ENCODE measurements around the gene DCC. TPM values are rescaled to one million over a fixed set of nuclear protein-coding genes. Genes with fewer than 3 reads are reported as not detected.

Gene DCC
- total RNA-seq, 1 experiment from 2014 or later = not detected

DNA sequence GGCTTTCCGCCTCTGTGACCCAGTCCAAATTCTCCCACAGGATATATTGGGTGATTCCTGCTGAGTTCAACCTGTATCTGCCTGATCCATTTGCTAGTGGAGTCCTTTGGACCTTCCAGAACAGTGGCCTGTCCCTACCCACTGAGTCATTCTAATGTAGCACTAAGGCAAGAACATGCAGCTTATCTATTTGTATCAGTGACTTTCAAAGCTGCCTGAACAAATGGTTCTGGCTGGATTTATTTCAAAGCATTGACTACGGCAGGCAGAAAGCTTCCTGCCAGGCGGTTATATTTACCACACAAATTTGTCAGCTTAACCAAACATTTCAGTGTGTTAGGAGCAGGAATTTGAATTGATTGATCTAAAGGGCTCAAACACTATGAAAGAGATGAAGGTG, 613.4 kb downstream of the DCC start:
- no peak overlapping the region for H2AFZ ChIP-seq
- no peak overlapping the region for H3K27ac ChIP-seq
- H3K4me2 ChIP-seq = no peak overlapping the region
- no peaks in the 10 kb centered on the region for H3K9me2 ChIP-seq (ENCODE audit: insufficient read depth)
- no peaks in the 10 kb centered on the region for H4K20me1 ChIP-seq (ENCODE audit: insufficient read depth)
- no peaks in the 10 kb centered on the region for H3K27me3 ChIP-seq (ENCODE audit: insufficient read depth, low read depth)
- TF ChIP-seq EZH2 (IDR thresholded peaks at IDR 0.05; ENCODE audit: low read depth) = no peak
- TF ChIP-seq, protein P1, sequence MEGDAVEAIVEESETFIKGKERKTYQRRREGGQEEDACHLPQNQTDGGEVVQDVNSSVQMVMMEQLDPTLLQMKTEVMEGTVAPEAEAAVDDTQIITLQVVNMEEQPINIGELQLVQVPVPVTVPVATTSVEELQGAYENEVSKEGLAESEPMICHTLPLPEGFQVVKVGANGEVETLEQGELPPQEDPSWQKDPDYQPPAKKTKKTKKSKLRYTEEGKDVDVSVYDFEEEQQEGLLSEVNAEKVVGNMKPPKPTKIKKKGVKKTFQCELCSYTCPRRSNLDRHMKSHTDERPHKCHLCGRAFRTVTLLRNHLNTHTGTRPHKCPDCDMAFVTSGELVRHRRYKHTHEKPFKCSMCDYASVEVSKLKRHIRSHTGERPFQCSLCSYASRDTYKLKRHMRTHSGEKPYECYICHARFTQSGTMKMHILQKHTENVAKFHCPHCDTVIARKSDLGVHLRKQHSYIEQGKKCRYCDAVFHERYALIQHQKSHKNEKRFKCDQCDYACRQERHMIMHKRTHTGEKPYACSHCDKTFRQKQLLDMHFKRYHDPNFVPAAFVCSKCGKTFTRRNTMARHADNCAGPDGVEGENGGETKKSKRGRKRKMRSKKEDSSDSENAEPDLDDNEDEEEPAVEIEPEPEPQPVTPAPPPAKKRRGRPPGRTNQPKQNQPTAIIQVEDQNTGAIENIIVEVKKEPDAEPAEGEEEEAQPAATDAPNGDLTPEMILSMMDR (conservative IDR thresholded peaks at IDR 0.05) = no peak
- CTCF ChIA-PET = no interaction called here
- no peaks in the 10 kb centered on the region for H3K79me2 ChIP-seq (ENCODE audit: low read depth)
- H3K9me3 ChIP-seq (ENCODE audit: insufficient read depth, low read depth) = no peaks in the 10 kb centered on the region
- H3K36me3 ChIP-seq (ENCODE audit: low read depth) = no peaks in the 10 kb centered on the region
- no peak for DNase-seq
- BruUV-seq (replicated peaks) = no TSS peak
- POLR2A ChIA-PET (ENCODE audit: unreplicated experiment) = no interaction called here
- no peaks in the 10 kb centered on the region for H3K4me1 ChIP-seq (replicated peaks; ENCODE audit: insufficient read depth)
- intact Hi-C loops (cut with micrococcal nuclease; ENCODE audit: unreplicated experiment) = no loop called here
- H3K4me3 ChIP-seq = no peak overlapping the region
- no peaks in the 10 kb centered on the region for H3F3A ChIP-seq (ENCODE audit: insufficient read depth, low read depth)

DNA sequence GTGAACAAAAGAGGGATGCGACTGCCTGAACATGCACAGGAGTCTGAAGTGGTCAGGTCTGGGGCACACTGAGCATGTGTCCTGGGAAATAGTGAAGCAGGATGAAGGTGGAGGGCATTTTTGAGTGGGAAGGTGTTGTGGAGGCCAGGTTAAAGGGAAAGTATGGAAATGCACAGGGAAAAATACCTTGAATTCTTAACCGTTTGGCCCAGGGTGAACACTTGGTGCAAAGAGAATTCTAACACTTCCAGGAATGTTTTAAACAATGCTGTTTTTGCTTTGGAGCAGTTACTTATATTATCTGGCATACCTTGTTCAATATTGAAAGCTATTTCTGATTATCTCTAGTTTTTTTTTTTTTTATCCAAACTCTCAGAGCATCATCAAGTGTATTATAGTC, 623.5 kb downstream of the DCC start:
- CTCF ChIA-PET = no interaction called here

DNA sequence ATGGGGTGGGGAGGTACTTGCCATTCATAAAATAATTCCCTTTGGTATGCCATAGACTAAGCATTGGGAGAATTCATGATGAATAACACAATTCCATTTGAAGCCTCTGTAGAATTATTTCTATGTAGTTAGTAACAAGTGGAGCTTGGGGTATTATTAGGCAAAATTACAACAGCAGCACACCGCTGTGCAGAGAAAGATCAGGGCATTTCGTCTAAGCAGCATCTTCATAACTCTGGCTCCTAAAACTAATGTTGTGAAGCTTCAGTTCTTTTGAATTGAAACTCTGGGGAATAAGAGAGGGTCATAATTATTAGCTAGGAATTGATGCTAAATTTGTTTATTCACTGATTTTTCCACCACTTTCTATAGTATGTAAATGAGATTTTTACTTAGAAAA, 630.7 kb downstream of the DCC start:
- intact Hi-C loops (cut with micrococcal nuclease; ENCODE audit: unreplicated experiment) = no loop called here
- Histone ChIP-seq H3K9me3 (ENCODE audit: insufficient read depth, low read depth) (no peaks in the 10 kb centered on the region), H3K27me3 (ENCODE audit: insufficient read depth, low read depth) (no peaks in the 10 kb centered on the region), H2AFZ (no peak overlapping the region), H3K4me1 (replicated peaks; ENCODE audit: insufficient read depth) (no peaks in the 10 kb centered on the region), H3K4me2 (no peak overlapping the region), H4K20me1 (ENCODE audit: insufficient read depth) (no peaks in the 10 kb centered on the region), H3F3A (ENCODE audit: insufficient read depth, low read depth) (no peaks in the 10 kb centered on the region), H3K27ac (no peak overlapping the region), H3K9me2 (ENCODE audit: insufficient read depth) (no peaks in the 10 kb centered on the region), H3K36me3 (ENCODE audit: low read depth) (no peaks in the 10 kb centered on the region), H3K79me2 (ENCODE audit: low read depth) (no peaks in the 10 kb centered on the region), H3K4me3 (no peak overlapping the region)
- no TSS peak for BruUV-seq (replicated peaks)
- POLR2A ChIA-PET (ENCODE audit: unreplicated experiment) = no interaction called here
- TF ChIP-seq, protein P1 (conservative IDR thresholded peaks at IDR 0.05) = no peak
- no peak for TF ChIP-seq EZH2 (IDR thresholded peaks at IDR 0.05; ENCODE audit: low read depth)
- CTCF ChIA-PET = no interaction called here
- DNase-seq = no peak

More for the DNA sequence above, 623.5 kb downstream of the DCC start:
- no peak overlapping the region for H2AFZ ChIP-seq
- H3K27ac ChIP-seq = no peak overlapping the region
- no peaks in the 10 kb centered on the region for H3K27me3 ChIP-seq (ENCODE audit: insufficient read depth, low read depth)
- no peak for TF ChIP-seq EZH2 (IDR thresholded peaks at IDR 0.05; ENCODE audit: low read depth)
- TF ChIP-seq, protein P1 (conservative IDR thresholded peaks at IDR 0.05) = no peak
- H4K20me1 ChIP-seq (ENCODE audit: insufficient read depth) = no peaks in the 10 kb centered on the region
- no peak overlapping the region for H3K4me3 ChIP-seq
- no peaks in the 10 kb centered on the region for H3F3A ChIP-seq (ENCODE audit: insufficient read depth, low read depth)
- no peaks in the 10 kb centered on the region for H3K79me2 ChIP-seq (ENCODE audit: low read depth)
- BruUV-seq (replicated peaks) = no TSS peak
- H3K4me2 ChIP-seq = no peak overlapping the region
- no peaks in the 10 kb centered on the region for H3K9me3 ChIP-seq (ENCODE audit: insufficient read depth, low read depth)
- POLR2A ChIA-PET (ENCODE audit: unreplicated experiment) = no interaction called here
- H3K36me3 ChIP-seq (ENCODE audit: low read depth) = no peaks in the 10 kb centered on the region
- intact Hi-C loops (cut with micrococcal nuclease; ENCODE audit: unreplicated experiment) = no loop called here
- DNase-seq = no peak
- H3K9me2 ChIP-seq (ENCODE audit: insufficient read depth) = no peaks in the 10 kb centered on the region
- H3K4me1 ChIP-seq (replicated peaks; ENCODE audit: insufficient read depth) = no peaks in the 10 kb centered on the region

Data from PC-9 (cell line).